CD4-positive, alpha-beta T cell treated with Interleukin-10 for 1 hour (primary cell): Measurements from ENCODE around the gene CALB2.

Experiments used
- DNase-seq: peaks from one replicate; pipeline ENCODE4 v3.0.0-alpha.2; 2020

CALB2 gene

GRCh38 chr16:71429581-71429980 is 71.1 kb downstream of the CALB2 start:
- DNase-seq = no peak

GRCh38 chr16:71430744-71431143 is 72.2 kb downstream of the CALB2 start:
- no peak for DNase-seq

DNA sequence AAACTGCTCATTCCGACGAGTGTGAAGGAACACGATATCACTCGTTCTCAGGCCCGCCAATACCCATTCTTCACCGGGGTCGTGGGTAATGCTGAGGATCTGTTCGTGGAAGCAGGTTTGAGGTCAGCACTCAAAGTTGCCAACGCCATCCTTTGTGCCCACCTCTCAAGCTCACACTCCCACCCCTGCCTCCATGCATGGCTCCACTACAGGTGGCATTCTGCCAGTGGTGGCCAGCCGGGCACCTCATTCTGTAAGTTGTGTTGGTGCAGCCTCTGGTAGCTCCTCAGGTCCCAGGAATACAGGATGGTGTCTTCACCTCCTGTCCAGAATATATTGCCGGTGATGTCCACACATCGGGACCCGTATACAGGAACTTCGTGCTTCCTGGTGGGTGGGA is 72.7 kb downstream of the CALB2 start:
- no peak for DNase-seq

GRCh38 chr16:71431991-71432390 is 73.5 kb downstream of the CALB2 start:
- no peak for DNase-seq

DNA sequence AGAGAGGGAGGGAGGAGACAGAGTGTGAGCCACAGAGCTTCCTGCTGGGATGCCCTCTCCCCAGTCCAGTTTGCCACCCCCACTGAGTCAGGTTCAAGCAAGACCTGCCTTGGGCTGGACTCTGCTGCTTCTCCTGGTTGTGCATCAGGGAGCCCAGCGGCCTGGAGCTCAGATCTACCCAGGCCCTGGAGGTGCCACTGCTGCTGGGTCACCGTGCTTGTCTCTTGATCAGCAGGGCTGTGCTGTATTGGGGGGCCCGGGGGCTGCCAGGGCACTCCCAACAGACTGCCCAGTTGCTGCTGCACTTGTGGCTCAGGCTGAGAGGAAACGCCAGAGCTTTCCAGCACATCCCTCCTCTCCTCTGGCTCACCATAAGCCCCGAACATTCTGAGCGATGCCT is 74.4 kb downstream of the CALB2 start:
- no peak for DNase-seq

- DNase-seq = no peak
These were observed 78.0 kb downstream of the CALB2 start for GRCh38 chr16:71436473-71436872.

GRCh38 chr16:71439523-71439922 is 81.0 kb downstream of the CALB2 start:
- no peak for DNase-seq
